ENCODE results near the gene UTS2B. TPM values are rescaled to one million over a fixed set of nuclear protein-coding genes. Genes with fewer than 3 reads are reported as not detected.

UTS2B gene
- polyA plus RNA-seq, 1 of the 3 experiments (the other 2 are of a cell fraction), result 0.03 TPM

DNA sequence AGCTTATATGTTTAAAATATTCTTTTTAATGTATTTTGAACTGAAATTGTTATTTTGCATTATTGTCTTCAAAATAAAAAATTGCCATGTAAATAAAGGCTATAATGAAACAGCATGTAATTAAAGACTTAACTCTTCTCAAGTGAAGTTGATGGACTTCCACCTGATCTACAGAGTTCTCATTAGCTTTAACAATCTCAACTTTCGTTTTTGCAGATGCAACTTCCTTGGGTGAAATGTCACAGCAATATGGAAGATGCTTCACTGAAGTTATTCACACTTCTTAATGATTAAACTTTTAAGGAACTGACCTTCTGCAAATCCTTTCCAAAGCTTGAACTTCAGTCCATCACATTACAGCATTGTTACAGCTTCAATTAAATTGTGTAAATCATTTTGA lies 67.7 kb downstream of the UTS2B start:
- H3K9me2 ChIP-seq, result no peaks in the 10 kb centered on the region
- TF ChIP-seq TEAD4 (IDR thresholded peaks at IDR 0.05; ENCODE audit: borderline replicate concordance, insufficient read depth) (no peak), SMC3 (IDR thresholded peaks at IDR 0.05; ENCODE audit: low read depth, low read length) (no peak), EZH2phosphoT487 (IDR thresholded peaks at IDR 0.05; ENCODE audit: borderline replicate concordance, low read depth) (no peak), EP300 (IDR thresholded peaks at IDR 0.05; ENCODE audit: borderline replicate concordance in 1 of 2, low read depth in 1 of 2, low read length in 1 of 2) (no peak), RAD21 (IDR thresholded peaks at IDR 0.05; ENCODE audit: low read length) (no peak), NRF1 (IDR thresholded peaks at IDR 0.05; ENCODE audit: low read depth, low read length) (no peak)
- TF ChIP-seq, protein P1, sequence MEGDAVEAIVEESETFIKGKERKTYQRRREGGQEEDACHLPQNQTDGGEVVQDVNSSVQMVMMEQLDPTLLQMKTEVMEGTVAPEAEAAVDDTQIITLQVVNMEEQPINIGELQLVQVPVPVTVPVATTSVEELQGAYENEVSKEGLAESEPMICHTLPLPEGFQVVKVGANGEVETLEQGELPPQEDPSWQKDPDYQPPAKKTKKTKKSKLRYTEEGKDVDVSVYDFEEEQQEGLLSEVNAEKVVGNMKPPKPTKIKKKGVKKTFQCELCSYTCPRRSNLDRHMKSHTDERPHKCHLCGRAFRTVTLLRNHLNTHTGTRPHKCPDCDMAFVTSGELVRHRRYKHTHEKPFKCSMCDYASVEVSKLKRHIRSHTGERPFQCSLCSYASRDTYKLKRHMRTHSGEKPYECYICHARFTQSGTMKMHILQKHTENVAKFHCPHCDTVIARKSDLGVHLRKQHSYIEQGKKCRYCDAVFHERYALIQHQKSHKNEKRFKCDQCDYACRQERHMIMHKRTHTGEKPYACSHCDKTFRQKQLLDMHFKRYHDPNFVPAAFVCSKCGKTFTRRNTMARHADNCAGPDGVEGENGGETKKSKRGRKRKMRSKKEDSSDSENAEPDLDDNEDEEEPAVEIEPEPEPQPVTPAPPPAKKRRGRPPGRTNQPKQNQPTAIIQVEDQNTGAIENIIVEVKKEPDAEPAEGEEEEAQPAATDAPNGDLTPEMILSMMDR (IDR thresholded peaks at IDR 0.05), result no peak
- TF ChIP-seq, protein P2, sequence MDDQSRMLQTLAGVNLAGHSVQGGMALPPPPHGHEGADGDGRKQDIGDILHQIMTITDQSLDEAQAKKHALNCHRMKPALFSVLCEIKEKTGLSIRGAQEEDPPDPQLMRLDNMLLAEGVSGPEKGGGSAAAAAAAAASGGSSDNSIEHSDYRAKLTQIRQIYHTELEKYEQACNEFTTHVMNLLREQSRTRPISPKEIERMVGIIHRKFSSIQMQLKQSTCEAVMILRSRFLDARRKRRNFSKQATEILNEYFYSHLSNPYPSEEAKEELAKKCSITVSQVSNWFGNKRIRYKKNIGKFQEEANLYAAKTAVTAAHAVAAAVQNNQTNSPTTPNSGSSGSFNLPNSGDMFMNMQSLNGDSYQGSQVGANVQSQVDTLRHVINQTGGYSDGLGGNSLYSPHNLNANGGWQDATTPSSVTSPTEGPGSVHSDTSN (IDR thresholded peaks at IDR 0.05), result no peak
- TF ChIP-seq, protein P3, sequence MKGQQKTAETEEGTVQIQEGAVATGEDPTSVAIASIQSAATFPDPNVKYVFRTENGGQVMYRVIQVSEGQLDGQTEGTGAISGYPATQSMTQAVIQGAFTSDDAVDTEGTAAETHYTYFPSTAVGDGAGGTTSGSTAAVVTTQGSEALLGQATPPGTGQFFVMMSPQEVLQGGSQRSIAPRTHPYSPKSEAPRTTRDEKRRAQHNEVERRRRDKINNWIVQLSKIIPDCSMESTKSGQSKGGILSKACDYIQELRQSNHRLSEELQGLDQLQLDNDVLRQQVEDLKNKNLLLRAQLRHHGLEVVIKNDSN (IDR thresholded peaks at IDR 0.05; ENCODE audit: borderline replicate concordance, low read depth), result no peak
- H3K27me3 ChIP-seq (ENCODE audit: insufficient read depth), result no peaks in the 10 kb centered on the region
- no peaks in the 10 kb centered on the region for H3K36me3 ChIP-seq (replicated peaks in 1 of 2; ENCODE audit: control insufficient read depth in 1 of 2, insufficient read depth in 2 of 2, low read length in 1 of 2)
- ChIA-PET CTCF (no interaction called here), POLR2A (no interaction called here)
- no peaks in the 10 kb centered on the region for H4K20me1 ChIP-seq (ENCODE audit: insufficient read depth)
- no peaks in the 10 kb centered on the region for H3K4me1 ChIP-seq (ENCODE audit: control insufficient read depth in 1 of 2, insufficient read depth in 2 of 2, low read depth in 1 of 2, low read length in 1 of 2)
- no peaks in the 10 kb centered on the region for H3K79me2 ChIP-seq (ENCODE audit: insufficient read depth)
- peak overlapping the region; percentile 57 for H2AFZ ChIP-seq (ENCODE audit: low read depth)
- no peaks in the 10 kb centered on the region for H3K9me3 ChIP-seq
- no peak for DNase-seq
- H3F3A ChIP-seq (replicated peaks; ENCODE audit: insufficient read depth), result no peaks in the 10 kb centered on the region
- H3K9ac ChIP-seq, result no peak overlapping the region
- H3K4me2 ChIP-seq, result peak overlapping the region; percentile 62; the same call in 1 of the 2 replicates
- H3K27ac ChIP-seq (ENCODE audit: low read depth in 2 of 2, low read length in 1 of 2), result no peak overlapping the region
- WGBS (ENCODE audit: low lambda C conversion rate), result 5% methylated on average over 1 of the region's 1 CpG
- H3K4me3 ChIP-seq (ENCODE audit: low read depth in 2 of 2, low read length in 1 of 2), result no peak overlapping the region

DNA sequence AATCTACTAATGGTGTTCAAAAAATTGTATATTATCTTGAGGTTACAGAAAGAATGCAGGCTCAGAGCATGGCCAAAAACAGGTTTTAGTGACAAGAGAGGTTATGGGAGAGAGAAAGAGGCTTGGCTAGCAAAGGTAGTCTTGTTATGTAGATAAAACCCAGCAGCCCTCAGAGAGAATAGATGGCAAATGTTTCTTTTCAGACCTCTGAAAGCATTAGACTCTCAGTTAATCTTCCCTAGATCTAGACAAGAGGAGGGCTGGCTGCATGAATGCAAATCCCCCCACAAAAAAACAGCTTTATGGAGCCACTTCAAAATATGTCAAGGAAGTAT lies 69.1 kb downstream of the UTS2B start:
- POLR2A ChIA-PET, result no interaction called here
- Histone ChIP-seq H3K4me3 (ENCODE audit: low read depth in 2 of 2, low read length in 1 of 2) (no peak overlapping the region), H3K9ac (no peak overlapping the region), H3K79me2 (ENCODE audit: insufficient read depth) (no peaks in the 10 kb centered on the region), H3K9me3 (no peaks in the 10 kb centered on the region), H3K36me3 (replicated peaks in 1 of 2; ENCODE audit: control insufficient read depth in 1 of 2, insufficient read depth in 2 of 2, low read length in 1 of 2) (no peaks in the 10 kb centered on the region), H4K20me1 (ENCODE audit: insufficient read depth) (no peaks in the 10 kb centered on the region), H3F3A (replicated peaks; ENCODE audit: insufficient read depth) (no peaks in the 10 kb centered on the region), H3K4me1 (ENCODE audit: control insufficient read depth in 1 of 2, insufficient read depth in 2 of 2, low read depth in 1 of 2, low read length in 1 of 2) (no peaks in the 10 kb centered on the region), H3K27me3 (ENCODE audit: insufficient read depth) (no peaks in the 10 kb centered on the region), H3K4me2 (no peak overlapping the region), H3K9me2 (no peaks in the 10 kb centered on the region), H2AFZ (ENCODE audit: low read depth) (no peak overlapping the region), H3K27ac (ENCODE audit: low read depth in 2 of 2, low read length in 1 of 2) (no peak overlapping the region)
- DNase-seq, result no peak
- CTCF ChIA-PET, result interaction anchor here (0.6 kb wide), 1 partner anchor 24 kb away, joined by 4 read pairs; no protein-coding TSS in a partner anchor
- TF ChIP-seq, protein P4, sequence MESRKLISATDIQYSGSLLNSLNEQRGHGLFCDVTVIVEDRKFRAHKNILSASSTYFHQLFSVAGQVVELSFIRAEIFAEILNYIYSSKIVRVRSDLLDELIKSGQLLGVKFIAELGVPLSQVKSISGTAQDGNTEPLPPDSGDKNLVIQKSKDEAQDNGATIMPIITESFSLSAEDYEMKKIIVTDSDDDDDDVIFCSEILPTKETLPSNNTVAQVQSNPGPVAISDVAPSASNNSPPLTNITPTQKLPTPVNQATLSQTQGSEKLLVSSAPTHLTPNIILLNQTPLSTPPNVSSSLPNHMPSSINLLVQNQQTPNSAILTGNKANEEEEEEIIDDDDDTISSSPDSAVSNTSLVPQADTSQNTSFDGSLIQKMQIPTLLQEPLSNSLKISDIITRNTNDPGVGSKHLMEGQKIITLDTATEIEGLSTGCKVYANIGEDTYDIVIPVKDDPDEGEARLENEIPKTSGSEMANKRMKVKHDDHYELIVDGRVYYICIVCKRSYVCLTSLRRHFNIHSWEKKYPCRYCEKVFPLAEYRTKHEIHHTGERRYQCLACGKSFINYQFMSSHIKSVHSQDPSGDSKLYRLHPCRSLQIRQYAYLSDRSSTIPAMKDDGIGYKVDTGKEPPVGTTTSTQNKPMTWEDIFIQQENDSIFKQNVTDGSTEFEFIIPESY (IDR thresholded peaks at IDR 0.05; ENCODE audit: borderline replicate concordance, low read depth), result no peak
- no peak for TF ChIP-seq FOXJ3 (CRISPR knock-in tag; IDR thresholded peaks at IDR 0.05)
